ENCODE measurements around the gene FOXN4. TPM values are rescaled to one million over a fixed set of nuclear protein-coding genes. Genes with fewer than 3 reads are reported as not detected.

FOXN4 gene
- total and polyA plus RNA-seq, 2 of the 13 experiments (the other 11 are each of a cell fraction or from before 2014, with no cell fraction given): 0.11 TPM; not detected in 1

DNA sequence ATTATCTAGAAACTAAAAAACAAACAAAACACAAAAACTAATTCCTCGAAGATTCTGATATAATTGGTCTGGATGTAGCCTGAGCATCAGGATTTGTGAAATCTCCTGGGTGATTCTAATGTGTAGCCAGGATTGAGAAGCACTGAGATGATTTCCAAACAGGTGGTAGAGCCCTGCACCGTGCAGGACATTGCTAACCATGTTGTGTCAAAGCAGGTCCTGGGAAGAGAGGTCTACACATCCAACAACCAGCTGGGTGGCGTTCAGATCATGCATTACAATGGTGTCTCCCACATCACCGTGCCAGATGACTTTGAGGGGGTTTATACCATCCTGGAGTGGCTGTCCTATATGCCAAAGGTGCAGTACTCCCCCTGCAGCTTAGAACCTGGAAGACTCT lies 56.3 kb downstream of the FOXN4 start:
- TF ChIP-seq NR2F2 (IDR thresholded peaks at IDR 0.05; ENCODE audit: borderline replicate concordance, low read depth): no peak
- TF ChIP-seq, protein P1, sequence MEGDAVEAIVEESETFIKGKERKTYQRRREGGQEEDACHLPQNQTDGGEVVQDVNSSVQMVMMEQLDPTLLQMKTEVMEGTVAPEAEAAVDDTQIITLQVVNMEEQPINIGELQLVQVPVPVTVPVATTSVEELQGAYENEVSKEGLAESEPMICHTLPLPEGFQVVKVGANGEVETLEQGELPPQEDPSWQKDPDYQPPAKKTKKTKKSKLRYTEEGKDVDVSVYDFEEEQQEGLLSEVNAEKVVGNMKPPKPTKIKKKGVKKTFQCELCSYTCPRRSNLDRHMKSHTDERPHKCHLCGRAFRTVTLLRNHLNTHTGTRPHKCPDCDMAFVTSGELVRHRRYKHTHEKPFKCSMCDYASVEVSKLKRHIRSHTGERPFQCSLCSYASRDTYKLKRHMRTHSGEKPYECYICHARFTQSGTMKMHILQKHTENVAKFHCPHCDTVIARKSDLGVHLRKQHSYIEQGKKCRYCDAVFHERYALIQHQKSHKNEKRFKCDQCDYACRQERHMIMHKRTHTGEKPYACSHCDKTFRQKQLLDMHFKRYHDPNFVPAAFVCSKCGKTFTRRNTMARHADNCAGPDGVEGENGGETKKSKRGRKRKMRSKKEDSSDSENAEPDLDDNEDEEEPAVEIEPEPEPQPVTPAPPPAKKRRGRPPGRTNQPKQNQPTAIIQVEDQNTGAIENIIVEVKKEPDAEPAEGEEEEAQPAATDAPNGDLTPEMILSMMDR (CRISPR knock-in tag; IDR thresholded peaks at IDR 0.05): 0 out of 2 replicates have a peak, but pooled peaks have one; percentile 6
- no peak for TF ChIP-seq TRIM24 (CRISPR knock-in tag; IDR thresholded peaks at IDR 0.05)
- TF ChIP-seq STAG1 (CRISPR knock-in tag; IDR thresholded peaks at IDR 0.05): peak; percentile 21; the same call in 1 of the 2 replicates
- no TSS peak for BruUV-seq (replicated peaks)
- H3K27me3 ChIP-seq (ENCODE audit: control insufficient read depth in 1 of 2, insufficient read depth in 2 of 2, low read length in 2 of 2): no peaks in the 10 kb centered on the region
- peaks cover 6% of the 10 kb centered on the region for H3K9me3 ChIP-seq (ENCODE audit: low read length)
- ATAC-seq: no peak
- no peaks in the 10 kb centered on the region for H4K20me1 ChIP-seq (ENCODE audit: insufficient read depth, low read length)
- intact Hi-C loops (cut with micrococcal nuclease; ENCODE audit: unreplicated experiment) (no loop called here), in situ Hi-C loops (cut with HindIII; ENCODE audit: extremely low pct_ligation_motif_present, low pct_unique_long_range_greater_than_20kb) (no loop called here)
- no peaks in the 10 kb centered on the region for H3K79me2 ChIP-seq (ENCODE audit: insufficient read depth, low read length)
- FAIRE-seq: no peak
- H3K36me3 ChIP-seq (replicated peaks in 1 of 2; ENCODE audit: control insufficient read depth in 1 of 2, insufficient read depth in 2 of 2, low read length in 2 of 2): 0 out of 5 replicates have a peak, but pooled peaks cover 0 to 1% of the 10 kb centered on the region in 2 experiments
- no peak for DNase-seq (ENCODE audit: low spot score)
- H3K4me2 ChIP-seq (ENCODE audit: low read depth, low read length): no peak overlapping the region
- WGBS (ENCODE audit: low lambda C conversion rate): 95% methylated on average over 4 of the region's 4 CpGs
- no peak overlapping the region for H3K4me3 ChIP-seq (replicated peaks in 1 of 3; ENCODE audit: insufficient read depth in 1 of 3, low read depth in 2 of 3, low read length in 3 of 3)
- H3K4me1 ChIP-seq (ENCODE audit: insufficient read depth, low read length): peaks cover 18% of the 10 kb centered on the region
- no peak overlapping the region for H2AFZ ChIP-seq (ENCODE audit: low read length)
- ChIA-PET CTCF (ENCODE audit: low intra/inter-chr PET ratio, low total read pairs) (no interaction called here), POLR2A (no interaction called here)
- no peak overlapping the region for H3K27ac ChIP-seq (ENCODE audit: extremely low read length, insufficient read depth, low read length)
- no peak overlapping the region for H3K9ac ChIP-seq (ENCODE audit: insufficient read depth, low read depth, low read length)

DNA sequence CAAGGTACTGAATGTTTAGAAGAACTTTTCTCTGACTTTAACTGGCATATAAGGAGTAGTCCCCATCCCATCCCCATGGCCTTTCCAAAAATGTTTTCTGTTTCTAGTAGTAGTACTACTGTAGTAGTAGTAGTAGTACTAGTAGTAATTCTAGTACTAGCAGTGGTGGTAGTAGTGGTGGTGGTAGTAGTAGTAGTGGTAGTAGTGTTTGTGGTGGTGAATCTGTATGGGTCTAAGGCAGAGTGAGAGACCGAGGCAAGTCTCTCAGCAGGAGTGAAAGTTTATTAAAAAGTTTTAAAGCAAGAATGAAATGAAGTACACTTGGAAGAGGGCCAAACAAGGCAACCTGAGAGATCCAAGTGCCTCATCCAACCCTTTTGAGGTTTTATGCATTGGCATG lies 58.6 kb downstream of the FOXN4 start:
- no peak overlapping the region for H3K27ac ChIP-seq (ENCODE audit: extremely low read length, insufficient read depth, low read length)
- no peak overlapping the region for H3K9ac ChIP-seq (ENCODE audit: insufficient read depth, low read depth, low read length)
- CTCF ChIA-PET (ENCODE audit: low intra/inter-chr PET ratio, low total read pairs): no interaction called here
- no peak overlapping the region for H2AFZ ChIP-seq (ENCODE audit: low read length)
- WGBS (ENCODE audit: low lambda C conversion rate): 91% methylated on average over 1 of the region's 1 CpG
- H3K4me2 ChIP-seq (ENCODE audit: low read depth, low read length): no peak overlapping the region
- intact Hi-C loops (cut with micrococcal nuclease; ENCODE audit: unreplicated experiment): no loop called here
- 0 out of 5 replicates have a peak, but pooled peaks cover 0 to 1% of the 10 kb centered on the region in 2 experiments for H3K36me3 ChIP-seq (replicated peaks in 1 of 2; ENCODE audit: control insufficient read depth in 1 of 2, insufficient read depth in 2 of 2, low read length in 2 of 2)
- POLR2A ChIA-PET: no interaction called here
- H3K4me1 ChIP-seq (ENCODE audit: insufficient read depth, low read length): peaks cover 23% of the 10 kb centered on the region
- no peak overlapping the region for H3K4me3 ChIP-seq (replicated peaks in 1 of 3; ENCODE audit: insufficient read depth in 1 of 3, low read depth in 2 of 3, low read length in 3 of 3)
- H3K27me3 ChIP-seq (ENCODE audit: control insufficient read depth in 1 of 2, insufficient read depth in 2 of 2, low read length in 2 of 2): no peaks in the 10 kb centered on the region
- FAIRE-seq (no peak), ATAC-seq (no peak), DNase-seq (ENCODE audit: low spot score) (no peak)
- H4K20me1 ChIP-seq (ENCODE audit: insufficient read depth, low read length): no peaks in the 10 kb centered on the region
- no TSS peak for BruUV-seq (replicated peaks)
- in situ Hi-C loops (cut with HindIII; ENCODE audit: extremely low pct_ligation_motif_present, low pct_unique_long_range_greater_than_20kb): no loop called here
- no peaks in the 10 kb centered on the region for H3K79me2 ChIP-seq (ENCODE audit: insufficient read depth, low read length)
- H3K9me3 ChIP-seq (ENCODE audit: low read length): peaks cover 6% of the 10 kb centered on the region
- TF ChIP-seq CHD2 (IDR thresholded peaks at IDR 0.05; ENCODE audit: low read depth, low read length) (no peak), MYNN (CRISPR knock-in tag; IDR thresholded peaks at IDR 0.05; ENCODE audit: low read depth) (no peak), ZNF501 (CRISPR knock-in tag; IDR thresholded peaks at IDR 0.05) (no peak), CCDC6 (CRISPR knock-in tag; IDR thresholded peaks at IDR 0.05) (no peak), IKZF1 (IDR thresholded peaks at IDR 0.05) (no peak), KMT2B (CRISPR knock-in tag; IDR thresholded peaks at IDR 0.05) (no peak)
- TF ChIP-seq, protein P2, sequence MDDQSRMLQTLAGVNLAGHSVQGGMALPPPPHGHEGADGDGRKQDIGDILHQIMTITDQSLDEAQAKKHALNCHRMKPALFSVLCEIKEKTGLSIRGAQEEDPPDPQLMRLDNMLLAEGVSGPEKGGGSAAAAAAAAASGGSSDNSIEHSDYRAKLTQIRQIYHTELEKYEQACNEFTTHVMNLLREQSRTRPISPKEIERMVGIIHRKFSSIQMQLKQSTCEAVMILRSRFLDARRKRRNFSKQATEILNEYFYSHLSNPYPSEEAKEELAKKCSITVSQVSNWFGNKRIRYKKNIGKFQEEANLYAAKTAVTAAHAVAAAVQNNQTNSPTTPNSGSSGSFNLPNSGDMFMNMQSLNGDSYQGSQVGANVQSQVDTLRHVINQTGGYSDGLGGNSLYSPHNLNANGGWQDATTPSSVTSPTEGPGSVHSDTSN (CRISPR knock-in tag; IDR thresholded peaks at IDR 0.05; ENCODE audit: borderline replicate concordance): no peak
- TF ChIP-seq, protein P3, sequence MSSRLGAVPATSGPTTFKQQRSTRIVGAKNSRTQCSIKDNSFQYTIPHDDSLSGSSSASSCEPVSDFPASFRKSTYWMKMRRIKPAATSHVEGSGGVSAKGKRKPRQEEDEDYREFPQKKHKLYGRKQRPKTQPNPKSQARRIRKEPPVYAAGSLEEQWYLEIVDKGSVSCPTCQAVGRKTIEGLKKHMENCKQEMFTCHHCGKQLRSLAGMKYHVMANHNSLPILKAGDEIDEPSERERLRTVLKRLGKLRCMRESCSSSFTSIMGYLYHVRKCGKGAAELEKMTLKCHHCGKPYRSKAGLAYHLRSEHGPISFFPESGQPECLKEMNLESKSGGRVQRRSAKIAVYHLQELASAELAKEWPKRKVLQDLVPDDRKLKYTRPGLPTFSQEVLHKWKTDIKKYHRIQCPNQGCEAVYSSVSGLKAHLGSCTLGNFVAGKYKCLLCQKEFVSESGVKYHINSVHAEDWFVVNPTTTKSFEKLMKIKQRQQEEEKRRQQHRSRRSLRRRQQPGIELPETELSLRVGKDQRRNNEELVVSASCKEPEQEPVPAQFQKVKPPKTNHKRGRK (CRISPR knock-in tag; IDR thresholded peaks at IDR 0.05): no peak
- TF ChIP-seq, protein P4, sequence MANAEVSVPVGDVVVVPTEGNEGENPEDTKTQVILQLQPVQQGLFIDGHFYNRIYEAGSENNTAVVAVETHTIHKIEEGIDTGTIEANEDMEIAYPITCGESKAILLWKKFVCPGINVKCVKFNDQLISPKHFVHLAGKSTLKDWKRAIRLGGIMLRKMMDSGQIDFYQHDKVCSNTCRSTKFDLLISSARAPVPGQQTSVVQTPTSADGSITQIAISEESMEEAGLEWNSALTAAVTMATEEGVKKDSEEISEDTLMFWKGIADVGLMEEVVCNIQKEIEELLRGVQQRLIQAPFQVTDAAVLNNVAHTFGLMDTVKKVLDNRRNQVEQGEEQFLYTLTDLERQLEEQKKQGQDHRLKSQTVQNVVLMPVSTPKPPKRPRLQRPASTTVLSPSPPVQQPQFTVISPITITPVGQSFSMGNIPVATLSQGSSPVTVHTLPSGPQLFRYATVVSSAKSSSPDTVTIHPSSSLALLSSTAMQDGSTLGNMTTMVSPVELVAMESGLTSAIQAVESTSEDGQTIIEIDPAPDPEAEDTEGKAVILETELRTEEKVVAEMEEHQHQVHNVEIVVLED (CRISPR knock-in tag; IDR thresholded peaks at IDR 0.05; ENCODE audit: borderline replicate concordance): no peak
